HEK293 (cell line): ENCODE data around the gene NOBOX.

ENCODE experiments used
- CTCF ChIA-PET: fragments of 350-600 bp; formaldehyde crosslinking; extraction: SDS; loops from one replicate; lab custom pipeline; 2021; ENCODE audit warnings: antibody characterized with exemption; lab: Yijun Ruan, JAX
- POLR2A ChIA-PET: fragments of 300-600 bp; formaldehyde crosslinking; extraction: SDS; loops from one replicate; lab custom pipeline; 2020; ENCODE audit warnings: antibody characterized with exemption, inconsistent platforms; lab: Yijun Ruan, JAX
- H3K27ac ChIP-seq: fragments of 200-500 bp; sonication (Bioruptor generic); 2 replicates; pipeline ENCODE4 v1.5.1; 2014; ENCODE audit warnings: low read depth, low read length, control low read depth, inconsistent platforms; ENCODE audit errors: extremely low read depth
- H3K36me3 ChIP-seq, 2 experiments: fragments of 200-500 bp in 1 of 2; sonication (Bioruptor generic) in 1 of 2; 1 replicate in 1 of 2; 2 replicates in 1 of 2; pipeline ENCODE4 v1.5.1; 2014 to 2017; ENCODE audit warnings: inconsistent platforms in 2 of 2, low read length in 2 of 2; ENCODE audit not compliant: control insufficient read depth in 2 of 2, insufficient read depth in 1 of 2
- H3K4me1 ChIP-seq: fragments of 200-500 bp; sonication (Bioruptor generic); 2 replicates; pipeline ENCODE4 v1.5.1; 2014; ENCODE audit warnings: mild to moderate bottlenecking, low read length, inconsistent platforms; ENCODE audit not compliant: control insufficient read depth, insufficient read depth
- H3K4me3 ChIP-seq: 2 replicates; pipeline ENCODE4 v1.5.1; 2011; ENCODE audit warnings: low read depth, mild to moderate bottlenecking, control low read depth, low read length, moderate library complexity
- H3K9me3 ChIP-seq: fragments of 200-500 bp; sonication (Bioruptor generic); 2 replicates; pipeline ENCODE4 v1.5.1; 2014; ENCODE audit warnings: low read depth, low read length, inconsistent platforms; ENCODE audit not compliant: control insufficient read depth, insufficient read depth
- HOXA7 ChIP-seq: sonication (generic); formaldehyde crosslinking; IDR thresholded peaks from 2 replicates; pipeline ENCODE4 v1.8.1; 2022; ENCODE audit warnings: missing genetic modification reagents, borderline replicate concordance
- OVOL3 ChIP-seq: fragments of 450-650 bp; formaldehyde crosslinking; IDR thresholded peaks from 2 replicates; pipeline ENCODE4 v1.5.1; 2016; ENCODE audit warnings: missing biosample characterization, missing genetic modification characterization
- TRIM28 ChIP-seq: IDR thresholded peaks from 2 replicates; pipeline ENCODE4 v1.6.1; 2011; ENCODE audit warnings: low read length, control low read depth, borderline replicate concordance
- YY2 ChIP-seq: fragments of 450-650 bp; formaldehyde crosslinking; IDR thresholded peaks from 2 replicates; pipeline ENCODE4 v1.5.1; 2016; ENCODE audit warnings: missing biosample characterization, missing genetic modification characterization
- ZBTB11 ChIP-seq: fragments of 450-650 bp; formaldehyde crosslinking; conservative IDR thresholded peaks from 2 replicates; pipeline ENCODE4 v1.5.1; 2016; ENCODE audit warnings: low read depth, missing biosample characterization, missing genetic modification characterization
- ZFHX2 ChIP-seq: fragments of 450-650 bp; formaldehyde crosslinking; conservative IDR thresholded peaks from 2 replicates; pipeline ENCODE4 v1.5.1; 2016; ENCODE audit warnings: missing biosample characterization, missing genetic modification characterization
- ZFP41 ChIP-seq: fragments of 450-650 bp; formaldehyde crosslinking; IDR thresholded peaks from 2 replicates; pipeline ENCODE4 v1.5.1; 2016; ENCODE audit warnings: missing biosample characterization, missing genetic modification characterization, borderline replicate concordance
- ZNF221 ChIP-seq: fragments of 450-650 bp; formaldehyde crosslinking; IDR thresholded peaks from 2 replicates; pipeline ENCODE4 v1.5.1; 2017; ENCODE audit warnings: missing biosample characterization, missing genetic modification characterization, borderline replicate concordance
- ZNF26 ChIP-seq: fragments of 450-650 bp; formaldehyde crosslinking; IDR thresholded peaks from 2 replicates; pipeline ENCODE4 v1.5.1; 2016; ENCODE audit warnings: missing biosample characterization, missing genetic modification characterization
- ZNF37A ChIP-seq: fragments of 450-650 bp; IDR thresholded peaks from 2 replicates; pipeline ENCODE4 v1.5.1; 2018; ENCODE audit warnings: missing biosample characterization, missing genetic modification characterization
- ZNF449 ChIP-seq: fragments of 450-650 bp; formaldehyde crosslinking; IDR thresholded peaks from 2 replicates; pipeline ENCODE4 v1.5.1; 2017; ENCODE audit warnings: missing biosample characterization, mild to moderate bottlenecking, missing genetic modification characterization, moderate library complexity
- ZNF473 ChIP-seq: fragments of 450-650 bp; formaldehyde crosslinking; IDR thresholded peaks from 2 replicates; pipeline ENCODE4 v1.5.1; 2017; ENCODE audit warnings: missing biosample characterization, missing genetic modification characterization
- ZNF518A ChIP-seq: fragments of 450-650 bp; formaldehyde crosslinking; conservative IDR thresholded peaks from 2 replicates; pipeline ENCODE4 v1.5.1; 2016; ENCODE audit warnings: low read depth, missing biosample characterization, missing genetic modification characterization
- ZNF548 ChIP-seq: fragments of 450-650 bp; formaldehyde crosslinking; IDR thresholded peaks from 2 replicates; pipeline ENCODE4 v1.5.1; 2016; ENCODE audit warnings: missing biosample characterization, missing genetic modification characterization
- ZNF580 ChIP-seq: fragments of 450-650 bp; formaldehyde crosslinking; IDR thresholded peaks from 2 replicates; pipeline ENCODE4 v1.5.1; 2016; ENCODE audit warnings: missing biosample characterization, missing genetic modification characterization
- ZNF629 ChIP-seq: fragments of 450-650 bp; formaldehyde crosslinking; IDR thresholded peaks from 2 replicates; pipeline ENCODE4 v1.5.1; 2017; ENCODE audit warnings: missing biosample characterization, missing genetic modification characterization
- ZNF658 ChIP-seq: fragments of 450-650 bp; formaldehyde crosslinking; IDR thresholded peaks from 2 replicates; pipeline ENCODE4; 2016; ENCODE audit warnings: missing biosample characterization, missing genetic modification characterization
- ZNF664 ChIP-seq: fragments of 450-650 bp; formaldehyde crosslinking; IDR thresholded peaks from 2 replicates; pipeline ENCODE4 v1.5.1; 2016; ENCODE audit warnings: missing biosample characterization, missing genetic modification characterization
- ZNF670 ChIP-seq: fragments of 450-650 bp; formaldehyde crosslinking; IDR thresholded peaks from 2 replicates; pipeline ENCODE4 v1.5.1; 2016; ENCODE audit warnings: missing biosample characterization, missing genetic modification characterization, low read depth
- ZSCAN23 ChIP-seq: fragments of 450-650 bp; formaldehyde crosslinking; IDR thresholded peaks from 2 replicates; pipeline ENCODE4 v1.5.1; 2016; ENCODE audit warnings: missing biosample characterization, missing genetic modification characterization

The NOBOX gene

GRCh38 chr7:144403102-144403501 is 391 bp downstream of the NOBOX start:
- Histone ChIP-seq H3K4me1 (no peaks in the 10 kb centered on the region), H3K27ac (no peak overlapping the region), H3K9me3 (no peaks in the 10 kb centered on the region), H3K36me3 (no peaks in the 10 kb centered on the region), H3K4me3 (no peak overlapping the region)
- TF ChIP-seq ZNF580 (no peak), ZNF670 (tag by site-specific recombination) (no peak), ZFP41 (tag by site-specific recombination) (no peak), ZNF37A (tag by site-specific recombination) (no peak), ZNF658 (tag by site-specific recombination) (no peak), ZSCAN23 (no peak), TRIM28 (no peak), ZNF518A (tag by site-specific recombination) (no peak), ZNF548 (no peak)
- ChIA-PET CTCF (interaction anchor here (0.7 kb wide), 1 partner anchor 265 kb away, joined by 3 read pairs; no protein-coding TSS in a partner anchor), POLR2A (no interaction called here)

- no peaks in the 10 kb centered on the region for H3K9me3 ChIP-seq
- H3K4me1 ChIP-seq, result no peaks in the 10 kb centered on the region
- no peaks in the 10 kb centered on the region for H3K36me3 ChIP-seq
- POLR2A ChIA-PET, result no interaction called here
- CTCF ChIA-PET, result no interaction called here
- H3K27ac ChIP-seq, result no peak overlapping the region
- H3K4me3 ChIP-seq, result no peak overlapping the region
- TF ChIP-seq YY2 (tag by site-specific recombination) (no peak), ZSCAN23 (no peak)
These were observed 2.0 kb downstream of the NOBOX start for GRCh38 chr7:144401490-144401889.

GRCh38 chr7:144399946-144400345 is 3.5 kb downstream of the NOBOX start:
- no peaks in the 10 kb centered on the region for H3K9me3 ChIP-seq
- H3K4me3 ChIP-seq, result no peak overlapping the region
- POLR2A ChIA-PET, result no interaction called here
- CTCF ChIA-PET, result no interaction called here
- no peak overlapping the region for H3K27ac ChIP-seq
- no peaks in the 10 kb centered on the region for H3K4me1 ChIP-seq
- no peaks in the 10 kb centered on the region for H3K36me3 ChIP-seq
- TF ChIP-seq OVOL3 (tag by site-specific recombination) (no peak), ZNF26 (tag by site-specific recombination) (no peak), ZNF629 (tag by site-specific recombination) (no peak), ZFHX2 (tag by site-specific recombination) (no peak), ZNF473 (tag by site-specific recombination) (no peak), ZNF221 (tag by site-specific recombination) (no peak), HOXA7 (CRISPR knock-in tag) (no peak), ZNF37A (tag by site-specific recombination) (no peak), ZBTB11 (tag by site-specific recombination) (no peak), ZNF449 (no peak), ZNF664 (tag by site-specific recombination) (no peak)
